Left lobe of liver (tissue), 1 donor: ENCODE results near the gene RNF133. TPM values are rescaled to one million over a fixed set of nuclear protein-coding genes. Genes with fewer than 3 reads are reported as not detected.

Source experiments
- total RNA-seq: library from RNA; stranded (reverse); gene quantifications from one replicate; pipeline ENCODE4 v1.2.1, GENCODE V29; 2021
- donor health status: DM: no; HTN: yes; CAD: no.

RNF133 gene
- total RNA-seq, 1 donor from 2014 or later: 0.33 TPM

Other genes starting within 250 kb of the RNF133 start
- 0.30 TPM for gene RNF148, start 3.8 kb upstream of the RNF133 start, total RNA-seq
- gene CADPS2, start 187.3 kb upstream of the RNF133 start, total RNA-seq: 13.2 TPM